ENCODE measurements around the gene RNF169.
"Not testable (repeated sequence)": the region's sequence is repeated elsewhere in the genome, so short reads cannot be mapped to it uniquely, and the experiment has no call there.

Gene RNF169

DNA sequence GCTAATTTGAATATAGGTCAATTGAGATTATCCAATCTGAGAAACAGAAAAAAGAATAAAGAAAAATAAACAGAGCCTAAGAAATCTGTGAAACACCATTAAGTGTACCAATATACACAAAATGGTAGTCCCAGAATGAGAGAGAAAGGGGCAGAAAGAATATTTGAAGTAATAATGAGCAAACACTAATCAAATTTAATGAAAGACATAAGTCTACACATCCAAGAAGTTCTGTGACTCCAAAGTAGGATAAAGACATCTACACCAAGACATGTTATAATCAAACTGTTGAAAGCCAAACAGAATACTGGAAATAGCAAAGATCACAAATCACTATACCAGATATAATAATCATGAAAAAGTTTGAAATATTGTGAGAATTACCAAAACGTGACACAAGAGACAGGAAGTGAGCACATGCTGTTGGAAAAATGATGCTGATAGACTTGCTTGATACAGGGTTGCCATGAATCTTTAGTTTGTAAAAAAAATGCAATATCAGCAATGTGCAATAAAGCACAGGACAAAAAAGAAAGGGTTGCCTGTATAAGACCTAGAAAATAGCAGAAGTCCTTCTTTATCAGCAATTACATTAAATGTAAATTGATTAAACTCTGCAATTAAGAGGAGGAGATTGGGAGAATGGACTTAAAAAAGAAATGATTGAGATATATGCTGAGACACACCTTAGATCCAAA lies 75.8 kb downstream of the RNF169 start:
- DNase-seq (ENCODE audit: low spot score): no peak
- no peak for TF ChIP-seq CTCF (IDR thresholded peaks at IDR 0.05; ENCODE audit: extremely low read depth, missing control alignments)

DNA sequence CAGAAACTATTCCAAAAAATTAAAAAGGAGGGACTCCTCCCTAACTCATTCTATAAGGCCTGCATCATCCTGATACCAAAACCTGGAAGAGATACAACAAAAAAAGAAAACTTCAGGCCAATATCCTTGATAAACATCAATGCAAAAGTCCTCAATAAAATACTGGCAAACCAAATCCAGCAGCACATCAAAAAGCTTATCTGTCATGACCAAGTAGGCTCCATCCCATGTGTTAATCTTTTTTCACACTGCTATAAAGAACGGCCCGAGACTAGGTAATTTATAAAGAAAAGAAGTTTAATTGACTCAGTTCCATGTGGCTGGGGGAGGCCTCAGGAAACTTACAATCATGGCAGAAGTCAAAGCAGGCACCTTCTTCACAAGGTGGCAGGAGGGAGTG lies 76.9 kb downstream of the RNF169 start:
- DNase-seq (ENCODE audit: low spot score): not testable (repeated sequence)

DNA sequence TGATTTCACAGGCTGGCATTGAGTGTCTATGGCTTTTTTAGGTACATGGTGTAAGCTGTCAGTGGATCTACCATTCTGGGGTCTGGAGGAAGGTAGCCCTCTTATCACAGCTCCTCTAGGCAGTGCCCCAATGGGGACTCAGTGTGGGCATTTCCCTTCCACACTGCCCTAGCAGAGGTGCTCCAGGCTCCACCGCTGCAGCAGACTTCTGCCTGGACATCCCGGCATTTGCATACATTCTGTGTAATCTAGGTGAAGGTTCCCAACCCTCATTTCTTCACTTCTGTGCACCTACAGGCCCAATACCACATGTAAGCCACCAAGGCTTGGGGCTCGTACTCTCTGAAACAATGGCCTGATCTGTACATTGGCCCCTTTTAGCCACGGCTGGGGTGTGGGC lies 78.3 kb downstream of the RNF169 start:
- DNase-seq (ENCODE audit: low spot score): no peak
- TF ChIP-seq CTCF (IDR thresholded peaks at IDR 0.05; ENCODE audit: extremely low read depth, missing control alignments): no peak

GRCh38 chr11:74837191-74837590 lies 88.5 kb downstream of the RNF169 start:
- DNase-seq (ENCODE audit: low spot score): no peak
- no peak for TF ChIP-seq CTCF (IDR thresholded peaks at IDR 0.05; ENCODE audit: extremely low read depth, missing control alignments)

DNA sequence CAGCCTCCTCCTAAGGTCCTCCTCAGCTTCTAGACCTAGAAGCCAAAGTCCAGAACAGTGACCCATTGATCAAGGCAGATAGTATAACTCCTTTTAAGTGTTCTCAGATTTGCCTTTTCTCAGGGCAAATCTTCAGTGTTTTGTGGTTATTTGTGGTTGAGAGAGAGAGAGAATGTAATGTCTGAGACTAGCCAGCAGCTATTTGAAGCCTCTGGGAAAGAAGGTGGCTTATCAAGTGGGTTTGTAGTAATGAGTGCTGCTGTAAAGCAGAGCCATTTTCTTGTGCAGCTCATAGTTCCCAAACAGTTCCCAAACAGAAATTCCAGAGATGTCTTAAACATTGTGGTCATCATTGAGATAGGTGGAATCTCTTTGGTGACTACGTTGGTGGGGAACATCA lies 89.5 kb downstream of the RNF169 start:
- TF ChIP-seq CTCF (IDR thresholded peaks at IDR 0.05; ENCODE audit: extremely low read depth, missing control alignments): no peak
- no peak for DNase-seq (ENCODE audit: low spot score)

GRCh38 chr11:74839446-74839845 lies 90.8 kb downstream of the RNF169 start:
- TF ChIP-seq CTCF (IDR thresholded peaks at IDR 0.05; ENCODE audit: extremely low read depth, missing control alignments): no peak
- no peak for DNase-seq (ENCODE audit: low spot score)

- no peak for TF ChIP-seq CTCF (IDR thresholded peaks at IDR 0.05; ENCODE audit: extremely low read depth, missing control alignments)
- DNase-seq (ENCODE audit: low spot score): no peak
These were observed 91.3 kb downstream of the RNF169 start for GRCh38 chr11:74839971-74840370.

GRCh38 chr11:74840486-74840885 lies 91.8 kb downstream of the RNF169 start:
- DNase-seq (ENCODE audit: low spot score): no peak
- no peak for TF ChIP-seq CTCF (IDR thresholded peaks at IDR 0.05; ENCODE audit: extremely low read depth, missing control alignments)
